Endothelial cell (in vitro differentiated cells): ENCODE data around the gene COPS4. TPM values are rescaled to one million over a fixed set of nuclear protein-coding genes. Genes with fewer than 3 reads are reported as not detected.
A peak's percentile ranks its signal among the peaks of the same experiment; 100 is the strongest.
"Not testable (repeated sequence)": the region's sequence is repeated elsewhere in the genome, so short reads cannot be mapped to it uniquely, and the experiment has no call there.

Experiments used
- DNase-seq: peaks from one replicate; pipeline ENCODE4 v3.0.0; 2021; ENCODE audit warnings: low spot score
- H3K27ac Mint-ChIP-seq: one replicate; pipeline ENCODE4 v1.8.0; 2021; ENCODE audit warnings: mixed read lengths, inconsistent platforms; ENCODE audit not compliant: unreplicated experiment
- H3K27me3 Mint-ChIP-seq: one replicate; pipeline ENCODE4 v1.8.0; 2021; ENCODE audit warnings: mild to moderate bottlenecking, moderate library complexity, mixed read lengths, inconsistent platforms; ENCODE audit not compliant: unreplicated experiment
- H3K36me3 Mint-ChIP-seq: one replicate; pipeline ENCODE4 v1.8.0; 2021; ENCODE audit warnings: mild to moderate bottlenecking, low read depth, mixed read lengths, inconsistent platforms; ENCODE audit not compliant: unreplicated experiment
- H3K4me1 Mint-ChIP-seq: one replicate; pipeline ENCODE4 v1.8.0; 2021; ENCODE audit warnings: mild to moderate bottlenecking, mixed read lengths, inconsistent platforms; ENCODE audit not compliant: unreplicated experiment
- H3K4me3 Mint-ChIP-seq: one replicate; pipeline ENCODE4 v1.8.0; 2021; ENCODE audit warnings: mild to moderate bottlenecking, mixed read lengths, inconsistent platforms; ENCODE audit not compliant: unreplicated experiment
- H3K9me3 Mint-ChIP-seq: one replicate; pipeline ENCODE4 v1.8.0; 2021; ENCODE audit warnings: mixed read lengths, inconsistent platforms; ENCODE audit not compliant: unreplicated experiment
- CTCF ChIP-seq: fragments of 200-600 bp; sonication (generic); IDR thresholded peaks from one replicate; pipeline ENCODE4 v1.5.0; 2021; ENCODE audit warnings: antibody characterized with exemption; ENCODE audit not compliant: unreplicated experiment
- total RNA-seq: library from RNA; stranded (reverse); fragmentation: NEBNext Ultra II Directional; extraction: Animal tissue kit (Norgen Biotek cat#: 25700); gene quantifications from one replicate; pipeline ENCODE4 v1.2.1, GENCODE V29; 2021; ENCODE audit not compliant: unreplicated experiment

Gene COPS4
- total RNA-seq, 1 donor from 2014 or later, result 32.2 TPM

GRCh38 chr4:82998898-82999297 is 36.1 kb upstream of the COPS4 start:
- no peak for DNase-seq
- peaks cover 7% of the 10 kb centered on the region for H3K36me3 Mint-ChIP-seq
- H3K27me3 Mint-ChIP-seq, result no peaks in the 10 kb centered on the region
- no peak overlapping the region for H3K27ac Mint-ChIP-seq
- no peak overlapping the region for H3K4me3 Mint-ChIP-seq
- no peak for TF ChIP-seq CTCF
- H3K4me1 Mint-ChIP-seq, result peaks cover 6% of the 10 kb centered on the region
- no peaks in the 10 kb centered on the region for H3K9me3 Mint-ChIP-seq

GRCh38 chr4:83002329-83002728 is 32.7 kb upstream of the COPS4 start:
- Mint-ChIP-seq H3K27ac (no peak overlapping the region), H3K4me3 (no peak overlapping the region), H3K27me3 (no peaks in the 10 kb centered on the region), H3K4me1 (peaks cover 6% of the 10 kb centered on the region), H3K9me3 (no peaks in the 10 kb centered on the region), H3K36me3 (peaks cover 7% of the 10 kb centered on the region)
- no peak for TF ChIP-seq CTCF
- no peak for DNase-seq

- H3K27ac Mint-ChIP-seq, H3K27me3 Mint-ChIP-seq, H3K36me3 Mint-ChIP-seq, DNase-seq, H3K9me3 Mint-ChIP-seq, H3K4me3 Mint-ChIP-seq, H3K4me1 Mint-ChIP-seq: not testable (repeated sequence)
Observed at GRCh38 chr4:83003044-83003791, 31.8 kb upstream of the COPS4 start.

GRCh38 chr4:83009529-83009928 is 25.5 kb upstream of the COPS4 start:
- peaks cover 9% of the 10 kb centered on the region for H3K27me3 Mint-ChIP-seq
- H3K27ac Mint-ChIP-seq, result peak overlapping the region; percentile 92
- DNase-seq, result no peak

GRCh38 chr4:83010111-83010521 is 24.9 kb upstream of the COPS4 start:
- peaks cover 5% of the 10 kb centered on the region for H3K36me3 Mint-ChIP-seq
- peaks cover 29% of the 10 kb centered on the region for H3K4me1 Mint-ChIP-seq
- peak overlapping the region; percentile 92 for H3K27ac Mint-ChIP-seq
- no peak for TF ChIP-seq CTCF
- no peaks in the 10 kb centered on the region for H3K9me3 Mint-ChIP-seq
- peaks cover 11% of the 10 kb centered on the region for H3K27me3 Mint-ChIP-seq
- no peak for DNase-seq
- peak overlapping the region; percentile 98 for H3K4me3 Mint-ChIP-seq

More at GRCh38 chr4:83009529-83009928, 25.5 kb upstream of the COPS4 start:
- H3K36me3 Mint-ChIP-seq, result peaks cover 5% of the 10 kb centered on the region
- peak overlapping the region; percentile 98 for H3K4me3 Mint-ChIP-seq
- no peaks in the 10 kb centered on the region for H3K9me3 Mint-ChIP-seq
- TF ChIP-seq CTCF, result no peak
- H3K4me1 Mint-ChIP-seq, result peaks cover 29% of the 10 kb centered on the region
